HUES6 (cell line): Measurements from ENCODE around the gene CD93.

ENCODE experiments used
- H3K27ac ChIP-seq: 2 replicates; pipeline ENCODE4 v1.7.0; 2013; ENCODE audit warnings: low read depth, mild to moderate bottlenecking, low read length, inconsistent platforms
- H3K27me3 ChIP-seq: 2 replicates; pipeline ENCODE4 v1.6.1; 2013; ENCODE audit warnings: low read length; ENCODE audit not compliant: control insufficient read depth, insufficient read depth
- H3K36me3 ChIP-seq: 2 replicates; pipeline ENCODE4 v1.6.1; 2013; ENCODE audit warnings: low read length; ENCODE audit not compliant: control insufficient read depth, insufficient read depth
- H3K4me1 ChIP-seq: 2 replicates; pipeline ENCODE4 v1.6.1; 2013; ENCODE audit warnings: low read length; ENCODE audit not compliant: control insufficient read depth, insufficient read depth
- H3K4me3 ChIP-seq: 2 replicates; pipeline ENCODE4 v1.5.1; 2013; ENCODE audit warnings: low read depth, low read length
- H3K9ac ChIP-seq: one replicate; pipeline ENCODE4 v1.6.1; 2013; ENCODE audit warnings: mild to moderate bottlenecking, low read length
- H3K9me3 ChIP-seq: 2 replicates; pipeline ENCODE4 v1.6.1; 2013; ENCODE audit warnings: low read depth, low read length; ENCODE audit not compliant: control insufficient read depth, insufficient read depth

CD93 gene

GRCh38 chr20:23111307-23111943, 25.3 kb upstream of the CD93 start:
- no peaks in the 10 kb centered on the region for H3K36me3 ChIP-seq
- H3K9me3 ChIP-seq: no peaks in the 10 kb centered on the region
- H3K4me1 ChIP-seq: peaks cover under 1% of the 10 kb centered on the region; the same call in 1 of the 2 replicates
- H3K4me3 ChIP-seq: no peak overlapping the region
- no peaks in the 10 kb centered on the region for H3K27me3 ChIP-seq
- H3K27ac ChIP-seq: no peak overlapping the region
- no peak overlapping the region for H3K9ac ChIP-seq

GRCh38 chr20:23108871-23109270, 22.7 kb upstream of the CD93 start:
- no peaks in the 10 kb centered on the region for H3K9me3 ChIP-seq
- H3K4me1 ChIP-seq: no peaks in the 10 kb centered on the region
- no peaks in the 10 kb centered on the region for H3K36me3 ChIP-seq
- no peak overlapping the region for H3K4me3 ChIP-seq
- no peak overlapping the region for H3K27ac ChIP-seq
- H3K9ac ChIP-seq: no peak overlapping the region
- no peaks in the 10 kb centered on the region for H3K27me3 ChIP-seq

GRCh38 chr20:23107466-23107865, 21.3 kb upstream of the CD93 start:
- Histone ChIP-seq H3K27ac (no peak overlapping the region), H3K9me3 (no peaks in the 10 kb centered on the region), H3K27me3 (no peaks in the 10 kb centered on the region), H3K4me3 (no peak overlapping the region), H3K4me1 (no peaks in the 10 kb centered on the region), H3K36me3 (no peaks in the 10 kb centered on the region), H3K9ac (no peak overlapping the region)

GRCh38 chr20:23106271-23106851, 20.2 kb upstream of the CD93 start:
- Histone ChIP-seq H3K9me3 (no peaks in the 10 kb centered on the region), H3K27me3 (no peaks in the 10 kb centered on the region), H3K4me3 (no peak overlapping the region), H3K9ac (no peak overlapping the region), H3K36me3 (no peaks in the 10 kb centered on the region), H3K27ac (no peak overlapping the region), H3K4me1 (no peaks in the 10 kb centered on the region)

- no peaks in the 10 kb centered on the region for H3K4me1 ChIP-seq
- no peak overlapping the region for H3K9ac ChIP-seq
- H3K27me3 ChIP-seq: no peaks in the 10 kb centered on the region
- no peaks in the 10 kb centered on the region for H3K9me3 ChIP-seq
- no peaks in the 10 kb centered on the region for H3K36me3 ChIP-seq
- H3K27ac ChIP-seq: no peak overlapping the region
- H3K4me3 ChIP-seq: no peak overlapping the region
These were observed 19.1 kb upstream of the CD93 start for GRCh38 chr20:23105193-23105592.

- Histone ChIP-seq H3K9ac (no peak overlapping the region), H3K36me3 (no peaks in the 10 kb centered on the region), H3K27me3 (no peaks in the 10 kb centered on the region), H3K9me3 (no peaks in the 10 kb centered on the region), H3K4me1 (no peaks in the 10 kb centered on the region), H3K27ac (no peak overlapping the region), H3K4me3 (no peak overlapping the region)
These were observed 17.3 kb upstream of the CD93 start for GRCh38 chr20:23103284-23104018.

GRCh38 chr20:23101696-23102406, 15.7 kb upstream of the CD93 start:
- H3K4me1 ChIP-seq: no peaks in the 10 kb centered on the region
- H3K9ac ChIP-seq: no peak overlapping the region
- no peaks in the 10 kb centered on the region for H3K9me3 ChIP-seq
- no peak overlapping the region for H3K27ac ChIP-seq
- H3K36me3 ChIP-seq: no peaks in the 10 kb centered on the region
- no peaks in the 10 kb centered on the region for H3K27me3 ChIP-seq
- no peak overlapping the region for H3K4me3 ChIP-seq

GRCh38 chr20:23100720-23101107, 14.6 kb upstream of the CD93 start:
- no peaks in the 10 kb centered on the region for H3K27me3 ChIP-seq
- no peak overlapping the region for H3K9ac ChIP-seq
- no peaks in the 10 kb centered on the region for H3K36me3 ChIP-seq
- H3K9me3 ChIP-seq: no peaks in the 10 kb centered on the region
- H3K4me1 ChIP-seq: no peaks in the 10 kb centered on the region
- H3K4me3 ChIP-seq: no peak overlapping the region
- no peak overlapping the region for H3K27ac ChIP-seq

- Histone ChIP-seq H3K9ac (no peak overlapping the region), H3K27me3 (no peaks in the 10 kb centered on the region), H3K9me3 (no peaks in the 10 kb centered on the region), H3K4me1 (no peaks in the 10 kb centered on the region), H3K36me3 (no peaks in the 10 kb centered on the region), H3K27ac (no peak overlapping the region), H3K4me3 (no peak overlapping the region)
These were observed 13.9 kb upstream of the CD93 start for GRCh38 chr20:23099791-23100719.
